H1 (cell line): ENCODE measurements around the gene TMPRSS11E. TPM values are rescaled to one million over a fixed set of nuclear protein-coding genes. Genes with fewer than 3 reads are reported as not detected.

ENCODE experiments used
- CTCF ChIA-PET: fragments of 300-600 bp; sonication (Branson Sonifier 250); formaldehyde crosslinking; loops from one replicate; lab custom pipeline; 2021; ENCODE audit not compliant: partially characterized antibody; lab: Charles Lee
- POLR2A ChIA-PET: fragments of 300-600 bp; sonication (Branson Sonifier 250); formaldehyde crosslinking; loops from one replicate; lab custom pipeline; 2021; ENCODE audit warnings: inconsistent platforms; ENCODE audit not compliant: partially characterized antibody; lab: Charles Lee
- DNase-seq, 2 experiments: peaks; one replicate each; pipeline versions ENCODE4 v3.0.0 to v3.0.0-alpha.2; 2010 to 2022; ENCODE audit warnings: low spot score in 2 of 2, low read depth in 1 of 2, mixed read lengths in 1 of 2
- FAIRE-seq: peaks from 2 replicates; lab custom pipeline; 2011; peaks lifted over from hg19 to GRCh38; lab: Jason Lieb, UNC
- H2AFZ ChIP-seq: 2 replicates; pipeline ENCODE4 v1.8.1; 2012; ENCODE audit warnings: low read length, inconsistent platforms
- H2AK5ac ChIP-seq: 2 replicates; pipeline ENCODE4 v1.6.1; 2013; ENCODE audit warnings: low read depth, low read length
- H2BK120ac ChIP-seq: replicated peaks from 2 replicates; pipeline ENCODE3; 2013; ENCODE audit warnings: low read depth, low read length, inconsistent platforms
- H2BK12ac ChIP-seq: 2 replicates; pipeline ENCODE4 v1.6.1; 2013; ENCODE audit warnings: low read depth, low read length
- H2BK15ac ChIP-seq: 2 replicates; pipeline ENCODE4 v1.6.1; 2013; ENCODE audit warnings: low read length
- H2BK20ac ChIP-seq: 2 replicates; pipeline ENCODE4 v1.6.1; 2013; ENCODE audit warnings: low read length
- H2BK5ac ChIP-seq: 2 replicates; pipeline ENCODE4 v1.6.1; 2013; ENCODE audit warnings: low read depth, low read length
- H3K14ac ChIP-seq: 2 replicates; pipeline ENCODE4 v1.6.1; 2013; ENCODE audit warnings: inconsistent platforms; ENCODE audit not compliant: insufficient read length
- H3K18ac ChIP-seq: 2 replicates; pipeline ENCODE4 v1.6.1; 2013; ENCODE audit warnings: low read length; ENCODE audit errors: extremely low read depth
- H3K23ac ChIP-seq: 2 replicates; pipeline ENCODE4 v1.6.1; 2013; ENCODE audit warnings: inconsistent platforms; ENCODE audit not compliant: insufficient read length
- H3K23me2 ChIP-seq: 2 replicates; pipeline ENCODE4 v1.6.1; 2013; ENCODE audit warnings: low read depth, low read length
- H3K27ac ChIP-seq: 2 replicates; pipeline ENCODE4 v1.6.1; 2011; ENCODE audit warnings: low read depth, low read length, inconsistent platforms
- H3K27me3 ChIP-seq, 4 experiments: replicated peaks in 1 of 4; 1 replicate in 1 of 4; 2 replicates in 3 of 4; pipeline versions ENCODE4 v1.6.1 to v1.8.1; 2011 to 2013; ENCODE audit warnings: low read length in 3 of 4, mild to moderate bottlenecking in 3 of 4, inconsistent platforms in 2 of 4, mixed read lengths in 2 of 4, moderate library complexity in 1 of 4; ENCODE audit not compliant: control insufficient read depth in 3 of 4, insufficient read depth in 3 of 4; ENCODE audit errors: extremely low read depth in 1 of 4
- H3K36me3 ChIP-seq, 4 experiments: 2 replicates each; pipeline versions ENCODE4 v1.6.1 to v1.8.1; 2011 to 2013; ENCODE audit warnings: mild to moderate bottlenecking in 4 of 4, low read length in 3 of 4, moderate library complexity in 2 of 4, control low read depth in 1 of 4, inconsistent platforms in 1 of 4; ENCODE audit not compliant: insufficient read depth in 4 of 4, control insufficient read depth in 2 of 4
- H3K4ac ChIP-seq: replicated peaks from 2 replicates; pipeline ENCODE3; 2013; ENCODE audit warnings: low read length, low read depth, mixed read lengths, inconsistent platforms; ENCODE audit not compliant: insufficient read length
- H3K4me1 ChIP-seq, 4 experiments: replicated peaks in 1 of 4; 1 replicate in 1 of 4; 2 replicates in 3 of 4; pipeline versions ENCODE4 v1.6.1 to v1.8.1; 2011 to 2013; ENCODE audit warnings: low read length in 3 of 4, inconsistent platforms in 2 of 4, mixed read lengths in 1 of 4; ENCODE audit not compliant: insufficient read depth in 4 of 4, control insufficient read depth in 3 of 4
- H3K4me2 ChIP-seq, 2 experiments: 2 replicates each; pipeline versions ENCODE4 v1.6.1 to v1.8.1; 2011 to 2013; ENCODE audit warnings: low read depth in 2 of 2, low read length in 2 of 2, control low read depth in 1 of 2, inconsistent platforms in 1 of 2, mild to moderate bottlenecking in 1 of 2; ENCODE audit not compliant: insufficient read depth in 1 of 2
- H3K4me3 ChIP-seq, 4 experiments: fragments of 200-600, 300-600 bp in 1 of 4; sonication (generic), shearing (Covaris generic), sonication (Bioruptor Twin) in 1 of 4; 2 replicates each; pipeline versions ENCODE4 v1.5.1 to v1.8.1; 2011 to 2016; ENCODE audit warnings: low read length in 4 of 4, low read depth in 3 of 4, control low read depth in 2 of 4, inconsistent platforms in 2 of 4, mild to moderate bottlenecking in 2 of 4, mixed read lengths in 1 of 4, moderate library complexity in 1 of 4; ENCODE audit not compliant: insufficient read depth in 2 of 4; ENCODE audit errors: extremely low read depth in 1 of 4
- H3K56ac ChIP-seq: replicated peaks from 2 replicates; pipeline ENCODE3; 2013; ENCODE audit warnings: low read depth, mild to moderate bottlenecking, mixed read lengths, low read length, inconsistent platforms; ENCODE audit not compliant: insufficient read length
- H3K79me1 ChIP-seq: 2 replicates; pipeline ENCODE4 v1.6.1; 2013; ENCODE audit warnings: low read depth, low read length, control low read depth
- H3K79me2 ChIP-seq, 2 experiments: 2 replicates each; pipeline versions ENCODE4 v1.6.1 to v1.8.1; 2012 to 2013; ENCODE audit warnings: low read length in 2 of 2, mild to moderate bottlenecking in 2 of 2, inconsistent platforms in 1 of 2; ENCODE audit not compliant: insufficient read depth in 2 of 2, control insufficient read depth in 1 of 2
- H3K9ac ChIP-seq, 4 experiments: replicated peaks in 1 of 4; 1 replicate in 1 of 4; 2 replicates in 3 of 4; pipeline versions ENCODE4 v1.6.1 to v1.8.1; 2011 to 2013; ENCODE audit warnings: low read depth in 3 of 4, low read length in 3 of 4, control low read depth in 2 of 4, mild to moderate bottlenecking in 2 of 4, moderate library complexity in 2 of 4, inconsistent platforms in 1 of 4; ENCODE audit errors: extremely low read depth in 1 of 4
- H3K9me3 ChIP-seq, 2 experiments: 2 replicates each; pipeline versions ENCODE4 v1.6.1 to v1.8.1; 2012 to 2013; ENCODE audit warnings: mild to moderate bottlenecking in 2 of 2, moderate library complexity in 2 of 2, control low read depth in 1 of 2, inconsistent platforms in 1 of 2, low read depth in 1 of 2, low read length in 1 of 2, mixed read lengths in 1 of 2; ENCODE audit not compliant: insufficient read depth in 2 of 2
- H4K20me1 ChIP-seq, 2 experiments: replicated peaks in 1 of 2; 2 replicates each; pipeline versions ENCODE3 to v1.8.1; 2011 to 2013; ENCODE audit warnings: inconsistent platforms in 2 of 2, low read length in 2 of 2, mild to moderate bottlenecking in 1 of 2; ENCODE audit not compliant: insufficient read depth in 2 of 2, control insufficient read depth in 1 of 2
- H4K5ac ChIP-seq: 2 replicates; pipeline ENCODE4 v1.6.1; 2013; ENCODE audit warnings: low read length, low read depth, mixed read lengths, inconsistent platforms; ENCODE audit not compliant: insufficient read length
- H4K8ac ChIP-seq: 2 replicates; pipeline ENCODE4 v1.8.0; 2013; ENCODE audit warnings: mild to moderate bottlenecking, moderate library complexity, low read length, inconsistent platforms; ENCODE audit not compliant: insufficient read depth; ENCODE audit errors: extremely low read depth
- H4K91ac ChIP-seq: replicated peaks from 2 replicates; pipeline ENCODE3; 2013; ENCODE audit warnings: low read length, mixed read lengths, inconsistent platforms; ENCODE audit not compliant: insufficient read length
- CHD1 ChIP-seq: IDR thresholded peaks from 2 replicates; pipeline ENCODE4 v1.6.1; 2012; ENCODE audit warnings: low read depth, low read length, improper control_type of control experiment
- KDM1A ChIP-seq: fragments of 200-600, 300-600 bp; sonication (generic); IDR thresholded peaks from 2 replicates; pipeline ENCODE4 v1.7.1; 2016; ENCODE audit warnings: mild to moderate bottlenecking, low read length, borderline replicate concordance
- SIX5 ChIP-seq: IDR thresholded peaks from 2 replicates; pipeline ENCODE4 v1.6.1; 2011; ENCODE audit warnings: mild to moderate bottlenecking, low read depth, low read length
- SUZ12 ChIP-seq: fragments of 200-600 bp; sonication (generic); IDR thresholded peaks from 2 replicates; pipeline ENCODE4 v1.6.1; 2012; ENCODE audit warnings: mild to moderate bottlenecking, inconsistent platforms, low read length, moderate library complexity, mixed read lengths
- TAF7 ChIP-seq: optimal IDR thresholded peaks from 2 replicates; pipeline ENCODE3; 2011; ENCODE audit warnings: low read depth, mild to moderate bottlenecking, inconsistent platforms, low read length, moderate library complexity, borderline replicate concordance
- TEAD4 ChIP-seq: IDR thresholded peaks from 2 replicates; pipeline ENCODE4 v1.6.1; 2012; ENCODE audit warnings: low read depth, low read length, inconsistent platforms, mixed read lengths
- WGBS, 2 experiments: shearing (Covaris generic) in 1 of 2; methylation state at CpG; one replicate each; pipeline versions ENCODE4 v1.1.6 to v1.1.7; 2013 to 2015; ENCODE audit warnings: low lambda C conversion rate in 2 of 2, mixed read lengths in 2 of 2, inconsistent platforms in 1 of 2, low coverage in 1 of 2, missing lambda C conversion rate in 1 of 2; ENCODE audit not compliant: insufficient replicate concordance in 2 of 2, insufficient coverage in 1 of 2, insufficient read length in 1 of 2; ENCODE audit errors: extremely low coverage in 1 of 2, missing lambda C conversion rate in 1 of 2; 5-methylcytosine and 5-hydroxymethylcytosine counted together
- polyA plus RNA-seq, 7 experiments: library from polyadenylated mRNA; depleted of rRNA in 3 of 7; stranded (reverse) in 5 of 7; unstranded in 2 of 7; fragments of >200 nt in 5 of 7; fragments of 200-250 nt in 2 of 7; gene quantifications; 1 replicate in 5 of 7; 2 replicates in 1 of 7; 4 replicates in 1 of 7; pipeline versions ENCODE4 v1.2.1 to v1.2.3, GENCODE V29; 2011 to 2013; ENCODE audit warnings: missing spikeins in 2 of 7, mixed read lengths in 2 of 7
- total RNA-seq: library from RNA; stranded (reverse); fragmentation: NEBNext Ultra II Directional; extraction: Animal tissue kit (Norgen Biotek cat#: 25700); gene quantifications from 2 replicates; pipeline ENCODE4 v1.2.1, GENCODE V29; 2021

The TMPRSS11E gene
- total and polyA plus RNA-seq, 2 of the 8 experiments (the other 6 are each of a cell fraction or from before 2014, with no cell fraction given), result 0.38 to 0.71 TPM

DNA sequence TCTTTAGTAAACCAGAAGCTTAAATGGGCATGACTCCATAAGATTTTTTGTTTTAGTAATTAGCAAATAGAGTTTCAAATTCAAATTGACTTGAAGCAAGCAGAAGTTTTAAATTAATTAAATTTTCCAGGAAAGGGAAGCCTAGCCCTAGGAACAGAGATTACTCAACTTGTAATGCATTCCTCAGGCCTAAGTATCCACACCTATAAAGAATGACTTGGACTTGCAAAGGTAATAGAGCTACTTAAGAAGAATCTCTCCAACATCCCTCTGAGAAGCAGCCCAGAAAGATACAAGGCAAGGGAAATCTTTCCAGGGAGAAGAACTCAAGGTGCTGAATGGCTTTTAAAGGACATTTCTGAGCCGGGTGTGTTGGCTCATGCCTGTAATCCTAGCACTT is 16.9 kb upstream of the TMPRSS11E start:
- no peak for TF ChIP-seq CHD1
- TF ChIP-seq TEAD4, result no peak
- TF ChIP-seq TAF7, result no peak
- no peak for TF ChIP-seq KDM1A
- no peak for TF ChIP-seq SIX5
- TF ChIP-seq SUZ12, result no peak
- no peak overlapping the region for H3K23ac ChIP-seq
- H2BK5ac ChIP-seq, result no peak overlapping the region
- no peak overlapping the region for H2BK20ac ChIP-seq
- no peak overlapping the region for H2BK120ac ChIP-seq
- no peaks in the 10 kb centered on the region for H3K23me2 ChIP-seq
- no peak overlapping the region for H3K56ac ChIP-seq
- H3K18ac ChIP-seq, result peak overlapping the region; percentile 27; the same call in 1 of the 2 replicates
- FAIRE-seq, result no peak
- no peak overlapping the region for H2BK15ac ChIP-seq
- no peak overlapping the region for H2AFZ ChIP-seq
- no peaks in the 10 kb centered on the region for H3K79me2 ChIP-seq
- H4K20me1 ChIP-seq, result no peaks in the 10 kb centered on the region
- no peak overlapping the region for H3K14ac ChIP-seq
- ChIA-PET POLR2A (interaction anchor here (1.1 kb wide), 1 partner anchor 17 kb away, joined by 4 read pairs; no protein-coding TSS in a partner anchor), CTCF (interaction anchor here (1.3 kb wide), 1 partner anchor 68 kb away, joined by 5 read pairs; no protein-coding TSS in a partner anchor)
- no peak overlapping the region for H3K9ac ChIP-seq
- H4K8ac ChIP-seq, result no peak overlapping the region
- no peak overlapping the region for H2BK12ac ChIP-seq
- H3K4me2 ChIP-seq, result no peak overlapping the region
- H3K79me1 ChIP-seq, result no peaks in the 10 kb centered on the region
- no peaks in the 10 kb centered on the region for H3K4me1 ChIP-seq
- peaks cover 6% of the 10 kb centered on the region in 2 experiments for H3K9me3 ChIP-seq
- H4K91ac ChIP-seq, result no peak overlapping the region
- H3K27ac ChIP-seq, result no peak overlapping the region
- no peak overlapping the region for H4K5ac ChIP-seq
- H3K36me3 ChIP-seq, result peaks cover 0 to 3% (median 1%) of the 10 kb centered on the region in 4 experiments; a peak in 2 of 8 replicates
- no peak for DNase-seq
- WGBS, 2 experiments, result 92% methylated on average over 1 of the region's 1 CpG; no CpG with 5 or more reads in 1 of the 2 experiments
- no peak overlapping the region for H3K4ac ChIP-seq
- no peaks in the 10 kb centered on the region for H3K27me3 ChIP-seq
- H2AK5ac ChIP-seq, result no peak overlapping the region
- no peak overlapping the region for H3K4me3 ChIP-seq
